GM12872 (cell line): ENCODE measurements around the gene NKD1.

Experiments used
- TF ChIP-seq, protein P1 (sequence below): IDR thresholded peaks from 3 replicates; pipeline ENCODE4 v1.5.1; 2011; ENCODE audit warnings: low read depth, mild to moderate bottlenecking, low read length, moderate library complexity; ENCODE audit not compliant: insufficient read depth

Gene NKD1

DNA sequence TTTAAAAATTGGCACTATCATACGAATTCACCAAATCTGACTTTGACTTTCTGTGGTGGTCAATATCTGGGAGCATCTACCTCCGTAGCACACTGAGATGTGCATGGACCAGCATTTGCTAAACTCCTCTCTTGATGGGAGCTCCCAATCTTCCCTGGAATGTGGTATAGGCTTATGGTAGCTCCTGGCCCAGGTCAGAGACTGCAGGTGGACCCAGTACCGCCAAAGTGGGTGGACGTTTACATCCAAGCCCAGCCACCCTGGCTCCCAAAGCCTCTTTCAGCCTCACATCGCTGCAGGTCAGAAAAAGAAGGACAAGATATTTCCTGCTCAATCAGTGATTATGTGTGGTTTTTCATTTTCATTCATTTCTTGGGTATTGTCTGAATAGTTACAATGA is 43.1 kb upstream of the NKD1 start:
- TF ChIP-seq, protein P1, sequence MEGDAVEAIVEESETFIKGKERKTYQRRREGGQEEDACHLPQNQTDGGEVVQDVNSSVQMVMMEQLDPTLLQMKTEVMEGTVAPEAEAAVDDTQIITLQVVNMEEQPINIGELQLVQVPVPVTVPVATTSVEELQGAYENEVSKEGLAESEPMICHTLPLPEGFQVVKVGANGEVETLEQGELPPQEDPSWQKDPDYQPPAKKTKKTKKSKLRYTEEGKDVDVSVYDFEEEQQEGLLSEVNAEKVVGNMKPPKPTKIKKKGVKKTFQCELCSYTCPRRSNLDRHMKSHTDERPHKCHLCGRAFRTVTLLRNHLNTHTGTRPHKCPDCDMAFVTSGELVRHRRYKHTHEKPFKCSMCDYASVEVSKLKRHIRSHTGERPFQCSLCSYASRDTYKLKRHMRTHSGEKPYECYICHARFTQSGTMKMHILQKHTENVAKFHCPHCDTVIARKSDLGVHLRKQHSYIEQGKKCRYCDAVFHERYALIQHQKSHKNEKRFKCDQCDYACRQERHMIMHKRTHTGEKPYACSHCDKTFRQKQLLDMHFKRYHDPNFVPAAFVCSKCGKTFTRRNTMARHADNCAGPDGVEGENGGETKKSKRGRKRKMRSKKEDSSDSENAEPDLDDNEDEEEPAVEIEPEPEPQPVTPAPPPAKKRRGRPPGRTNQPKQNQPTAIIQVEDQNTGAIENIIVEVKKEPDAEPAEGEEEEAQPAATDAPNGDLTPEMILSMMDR, result no peak

- TF ChIP-seq, protein P1, result no peak
Observed at GRCh38 chr16:50505714-50506542, 42.3 kb upstream of the NKD1 start.

DNA sequence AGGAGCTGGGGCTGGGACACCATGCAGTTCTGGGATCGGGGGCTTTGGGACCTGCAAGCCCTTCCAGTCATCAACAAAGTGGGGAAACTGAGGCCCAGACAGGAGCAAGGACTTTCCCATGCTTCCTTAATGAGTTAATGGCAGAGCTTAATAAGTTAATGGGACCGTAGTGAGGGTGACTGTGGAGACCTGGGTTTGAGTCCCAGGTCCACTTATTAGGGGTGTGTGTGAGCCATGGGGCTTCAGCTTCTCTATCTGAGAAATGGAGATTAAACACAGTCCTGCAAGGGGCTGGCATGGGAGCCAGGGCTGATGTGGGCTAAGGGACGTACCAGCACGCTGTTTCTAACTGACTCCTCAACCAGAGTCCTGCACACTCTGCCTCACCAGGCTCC is 41.7 kb upstream of the NKD1 start:
- TF ChIP-seq, protein P1, result no peak

GRCh38 chr16:50507397-50507796 is 40.8 kb upstream of the NKD1 start:
- TF ChIP-seq, protein P1, result no peak

DNA sequence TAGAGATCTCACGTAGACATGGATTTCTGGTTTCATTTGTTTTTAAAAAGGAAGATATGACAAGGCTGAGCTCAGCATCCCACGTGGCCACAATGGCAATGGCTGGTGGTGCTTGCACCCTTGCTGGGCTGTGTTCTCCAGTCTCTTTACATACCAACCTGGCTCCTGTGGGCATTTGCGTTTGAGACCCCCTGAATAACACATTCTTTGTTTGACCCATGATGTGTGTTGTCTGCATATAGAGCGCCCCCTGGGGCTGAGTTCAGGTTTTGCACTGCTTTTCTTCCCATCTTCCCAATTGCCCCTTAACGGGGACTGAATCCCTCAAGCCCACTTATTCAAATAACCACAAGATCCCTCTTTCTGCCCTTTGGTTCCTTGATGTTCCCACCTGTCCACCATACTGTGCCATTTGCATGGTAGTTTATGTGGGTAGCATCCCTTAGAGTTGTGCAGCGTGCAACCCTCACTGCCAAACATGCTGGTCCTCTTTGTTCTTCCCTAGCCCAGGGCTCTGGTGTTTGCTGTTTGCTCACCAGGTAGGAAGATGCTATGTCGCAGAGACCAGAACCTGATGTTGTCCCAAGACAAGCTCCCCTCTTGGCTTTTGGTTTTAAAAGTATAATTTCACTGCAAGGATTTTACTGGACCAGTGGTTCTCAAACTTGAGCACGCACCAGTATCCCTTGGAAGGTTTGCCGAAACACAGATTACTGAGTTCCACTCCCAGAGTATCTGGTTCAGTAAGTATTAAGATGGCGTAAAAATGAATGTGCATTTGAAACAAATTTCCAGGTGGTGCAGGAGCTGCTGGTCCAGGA is 38.5 kb upstream of the NKD1 start:
- TF ChIP-seq, protein P1, result peak; percentile 90

DNA sequence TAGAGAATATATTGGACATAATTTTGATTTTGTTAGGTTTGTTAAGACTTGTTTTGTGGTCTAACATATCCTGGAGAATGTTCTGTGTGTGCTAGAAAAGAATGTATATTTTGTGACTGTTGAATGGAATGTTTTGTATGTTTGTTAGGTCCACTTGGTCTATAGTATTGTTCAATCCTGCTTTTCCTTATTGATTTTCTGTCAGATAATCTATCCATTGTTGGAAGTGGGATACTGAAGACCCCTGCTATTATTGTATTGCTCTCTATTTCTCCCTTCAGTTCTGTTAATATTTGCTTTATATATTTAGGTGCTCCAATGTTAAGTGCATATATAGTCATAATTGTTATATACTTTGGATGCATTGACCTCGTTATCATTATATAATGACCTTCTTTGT is 33.0 kb upstream of the NKD1 start:
- TF ChIP-seq, protein P1, result no peak

GRCh38 chr16:50516401-50516800 is 31.8 kb upstream of the NKD1 start:
- TF ChIP-seq, protein P1, result no peak
